PC-9 (cell line): ENCODE results near the gene FBN1.

Experiments
- CTCF ChIP-seq: fragments of 200-600 bp; sonication (generic); conservative IDR thresholded peaks from 2 replicates; pipeline ENCODE4 v1.6.1; 2017; ENCODE audit warnings: mixed run types, antibody characterized with exemption, mild to moderate bottlenecking, moderate library complexity
- EZH2 ChIP-seq: fragments of 200-600 bp; sonication (generic); IDR thresholded peaks from 2 replicates; pipeline ENCODE4 v1.8.0; 2017; ENCODE audit warnings: antibody characterized with exemption, low read depth

- TF ChIP-seq CTCF (no peak), EZH2 (no peak)
These were observed 29.3 kb downstream of the FBN1 start for GRCh38 chr15:48616216-48616615.
